Right lobe of liver (tissue), 6 donors: ENCODE data around the gene PRSS1. TPM values are rescaled to one million over a fixed set of nuclear protein-coding genes. Genes with fewer than 3 reads are reported as not detected.
"Not testable (repeated sequence)": the region's sequence is repeated elsewhere in the genome, so short reads cannot be mapped to it uniquely, and the experiment has no call there.

Source experiments
- ATAC-seq, 4 donors: fragments of 200-7000 bp; cut with Tn5 transposase; one replicate each; pipeline ENCODE4 v1.9.1; 2020; ENCODE audit warnings: mild to moderate bottlenecking in 4 of 4, moderate library complexity in 4 of 4
- DNase-seq, 3 donors: peaks; one replicate each; pipeline ENCODE4 v3.0.0-alpha.2; 2020
- H3K27ac ChIP-seq, 3 donors: fragments of 200-600 bp; one replicate each; pipeline ENCODE4 v1.8.0; 2022
- H3K27me3 ChIP-seq, 2 donors: fragments of 200-600 bp; one replicate each; pipeline ENCODE4 v1.8.0; 2022
- H3K36me3 ChIP-seq, 4 donors: fragments of 200-600 bp; sonication (generic) in 1 of 4; one replicate each; pipeline versions ENCODE4 v1.5.1 to v1.8.0; 2017 to 2022; ENCODE audit warnings: control low read depth in 1 of 4
- H3K4me1 ChIP-seq, 4 donors: fragments of 200-600 bp; sonication (generic) in 1 of 4; one replicate each; pipeline versions ENCODE4 v1.5.1 to v1.8.0; 2017 to 2022; ENCODE audit warnings: control low read depth in 1 of 4
- H3K4me3 ChIP-seq, 3 donors: fragments of 200-600 bp; one replicate each; pipeline ENCODE4 v1.8.0; 2022
- H3K9me3 ChIP-seq, 4 donors: fragments of 200-600 bp; sonication (generic) in 1 of 4; one replicate each; pipeline versions ENCODE4 v1.5.1 to v1.8.0; 2017 to 2022; ENCODE audit warnings: control low read depth in 1 of 4
- POLR2A ChIP-seq: fragments of 450-650 bp; IDR thresholded peaks from one replicate; pipeline ENCODE4 v1.6.1; 2017; ENCODE audit warnings: antibody characterized with exemption, mild to moderate bottlenecking
- WGBS: methylation state at CpG from one replicate; pipeline ENCODE4 v1.1.6; 2018; ENCODE audit warnings: low coverage, low lambda C conversion rate; ENCODE audit not compliant: insufficient coverage; ENCODE audit errors: missing lambda C conversion rate; 5-methylcytosine and 5-hydroxymethylcytosine counted together
- intact Hi-C, 2 donors: fragments of 100-400 bp; cut with DNase I; formaldehyde crosslinking; loops; one replicate each; pipeline versions ENCODE4 v1.11.2 to v1.14.1; 2022
- total RNA-seq, 6 experiments: library from RNA; depleted of rRNA in 2 of 6; stranded (reverse); fragments of >200 nt in 2 of 6; fragmentation: NEBNext Ultra II Directional in 3 of 6; extraction: Animal tissue kit (Norgen Biotek cat#: 25700) in 3 of 6; gene quantifications; one replicate each; pipeline versions ENCODE4 v1.1.0 to v1.2.4, GENCODE V29; 2016 to 2023
- TF ChIP-seq, protein P1 (sequence below), 4 donors: fragments of 200-600 bp in 3 of 4; fragments of 450-650 bp in 1 of 4; IDR thresholded peaks; one replicate each; pipeline versions ENCODE4 v1.5.1 to v1.8.0; 2016 to 2022; ENCODE audit warnings: antibody characterized with exemption in 4 of 4, mild to moderate bottlenecking in 2 of 4
- donor health status: DM: no; HTN: yes; CAD: no.
- donor health status: DM: no; HTN: no; CAD: no.
- donor health status: DM: no; HTN: no; CAD: no.
- donor health status: DM: no; HTN: yes; CAD: no.
- donor health status: DM: no; HTN: yes; CAD: no.

The PRSS1 gene
- total RNA-seq, 6 experiments from 2014 or later: not detected

DNA sequence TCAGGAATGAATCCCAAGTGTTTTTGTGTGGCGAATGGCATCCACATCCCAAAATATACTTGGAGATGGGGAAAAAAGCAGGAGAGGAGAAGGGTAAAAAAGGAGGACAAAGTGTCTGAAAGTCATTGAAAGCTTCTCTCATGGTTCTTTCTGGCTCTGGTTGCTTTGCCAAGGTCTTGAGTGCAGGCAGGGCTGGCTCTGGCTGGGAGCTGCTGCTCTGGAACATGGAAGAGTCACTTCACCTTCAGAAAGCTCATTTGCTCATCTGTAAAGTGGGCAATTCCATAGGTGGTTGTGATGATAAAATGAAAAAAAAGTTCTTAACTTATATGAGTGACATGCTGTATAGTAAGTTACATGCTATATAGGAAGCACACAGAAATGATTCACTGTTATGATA, 18.6 kb downstream of the PRSS1 start:
- Histone ChIP-seq H3K4me3 (no peak overlapping the region), H3K4me1 (no peaks in the 10 kb centered on the region), H3K27ac (no peak overlapping the region), H3K36me3 (no peaks in the 10 kb centered on the region), H3K27me3 (no peaks in the 10 kb centered on the region), H3K9me3 (no peaks in the 10 kb centered on the region)
- WGBS: 31% methylated on average over 1 of the region's 1 CpG
- TF ChIP-seq, protein P1, sequence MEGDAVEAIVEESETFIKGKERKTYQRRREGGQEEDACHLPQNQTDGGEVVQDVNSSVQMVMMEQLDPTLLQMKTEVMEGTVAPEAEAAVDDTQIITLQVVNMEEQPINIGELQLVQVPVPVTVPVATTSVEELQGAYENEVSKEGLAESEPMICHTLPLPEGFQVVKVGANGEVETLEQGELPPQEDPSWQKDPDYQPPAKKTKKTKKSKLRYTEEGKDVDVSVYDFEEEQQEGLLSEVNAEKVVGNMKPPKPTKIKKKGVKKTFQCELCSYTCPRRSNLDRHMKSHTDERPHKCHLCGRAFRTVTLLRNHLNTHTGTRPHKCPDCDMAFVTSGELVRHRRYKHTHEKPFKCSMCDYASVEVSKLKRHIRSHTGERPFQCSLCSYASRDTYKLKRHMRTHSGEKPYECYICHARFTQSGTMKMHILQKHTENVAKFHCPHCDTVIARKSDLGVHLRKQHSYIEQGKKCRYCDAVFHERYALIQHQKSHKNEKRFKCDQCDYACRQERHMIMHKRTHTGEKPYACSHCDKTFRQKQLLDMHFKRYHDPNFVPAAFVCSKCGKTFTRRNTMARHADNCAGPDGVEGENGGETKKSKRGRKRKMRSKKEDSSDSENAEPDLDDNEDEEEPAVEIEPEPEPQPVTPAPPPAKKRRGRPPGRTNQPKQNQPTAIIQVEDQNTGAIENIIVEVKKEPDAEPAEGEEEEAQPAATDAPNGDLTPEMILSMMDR (IDR thresholded peaks at IDR 0.05): no peak
- no peak for TF ChIP-seq POLR2A
- ATAC-seq (no peak), DNase-seq (no peak)
- intact Hi-C loops: no loop called here

DNA sequence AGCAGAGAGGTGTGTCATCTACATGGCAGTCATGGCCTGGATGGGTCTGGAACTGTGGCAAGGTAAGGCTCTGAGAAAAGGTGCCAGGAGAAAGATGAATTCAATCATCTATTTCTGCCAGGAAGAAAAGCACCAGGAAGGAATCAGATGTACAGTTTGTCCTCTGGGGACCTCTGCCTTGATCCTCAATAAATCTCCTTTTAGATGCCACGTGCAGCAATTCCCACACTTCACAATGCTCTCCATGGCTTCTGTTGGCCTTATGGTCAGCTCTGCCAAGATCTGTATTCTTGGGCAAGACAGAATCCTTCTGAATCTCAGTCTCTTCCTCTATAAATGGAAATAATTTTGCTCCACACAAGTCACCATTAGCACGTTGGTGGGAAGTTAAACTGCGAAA, 19.6 kb downstream of the PRSS1 start:
- DNase-seq, H3K27me3 ChIP-seq, ATAC-seq, H3K36me3 ChIP-seq, intact Hi-C loops, H3K27ac ChIP-seq, H3K4me3 ChIP-seq, H3K9me3 ChIP-seq, H3K4me1 ChIP-seq: not testable (repeated sequence)
- 57% methylated on average over 3 of the region's 3 CpGs for WGBS

GRCh38 chr7:142770661-142771352, 21.5 kb downstream of the PRSS1 start, which contains the start of gene PRSS2:
Gene PRSS2, plus strand, starts transcription at chr7:142770970. Its CDS starts 13 bp downstream, at chr7:142770983.
- WGBS: 32% methylated on average over 5 of the region's 7 CpGs
- TF ChIP-seq, protein P1 (IDR thresholded peaks at IDR 0.05): no peak
- TF ChIP-seq POLR2A: no peak
- Histone ChIP-seq H3K4me1 (no peaks in the 10 kb centered on the region), H3K4me3 (no peak within 1 kb of the TSS), H3K9me3 (no peaks in the 10 kb centered on the region), H3K27ac (no peak within 1 kb of the TSS), H3K36me3 (no peaks in the 10 kb centered on the region), H3K27me3 (no peaks in the 10 kb centered on the region)
- DNase-seq (no peak), ATAC-seq (no peak)
- intact Hi-C loops: no loop called here

- TF ChIP-seq POLR2A: no peak
- TF ChIP-seq, protein P1 (IDR thresholded peaks at IDR 0.05): no peak
- ATAC-seq: no peak
- no peaks in the 10 kb centered on the region for H3K27me3 ChIP-seq
- no peaks in the 10 kb centered on the region for H3K9me3 ChIP-seq
- intact Hi-C loops: no loop called here
- H3K27ac ChIP-seq: no peak overlapping the region
- H3K4me1 ChIP-seq: no peaks in the 10 kb centered on the region
- no peak overlapping the region for H3K4me3 ChIP-seq
- WGBS: 21% methylated on average over 3 of the region's 5 CpGs
- no peaks in the 10 kb centered on the region for H3K36me3 ChIP-seq
- DNase-seq: no peak
Observed at GRCh38 chr7:142771353-142771723, 22.1 kb downstream of the PRSS1 start.

- intact Hi-C loops: no loop called here
- Histone ChIP-seq H3K9me3 (no peaks in the 10 kb centered on the region), H3K27me3 (no peaks in the 10 kb centered on the region), H3K4me3 (no peak overlapping the region), H3K36me3 (no peaks in the 10 kb centered on the region), H3K27ac (no peak overlapping the region), H3K4me1 (no peaks in the 10 kb centered on the region)
- DNase-seq: no peak
- 20% methylated on average over 2 of the region's 6 CpGs for WGBS
- ATAC-seq: no peak
- TF ChIP-seq, protein P1 (IDR thresholded peaks at IDR 0.05): no peak
- no peak for TF ChIP-seq POLR2A
Observed at GRCh38 chr7:142772051-142772450, 22.8 kb downstream of the PRSS1 start.
